ENCODE data around the gene MED23. TPM values are rescaled to one million over a fixed set of nuclear protein-coding genes. Genes with fewer than 3 reads are reported as not detected.

MED23 gene
- total and polyA plus RNA-seq, 10 of the 15 experiments (the other 5 are each of a cell fraction or from before 2014, with no cell fraction given) = 7.1 to 42.9 (median 19.6) TPM

DNA sequence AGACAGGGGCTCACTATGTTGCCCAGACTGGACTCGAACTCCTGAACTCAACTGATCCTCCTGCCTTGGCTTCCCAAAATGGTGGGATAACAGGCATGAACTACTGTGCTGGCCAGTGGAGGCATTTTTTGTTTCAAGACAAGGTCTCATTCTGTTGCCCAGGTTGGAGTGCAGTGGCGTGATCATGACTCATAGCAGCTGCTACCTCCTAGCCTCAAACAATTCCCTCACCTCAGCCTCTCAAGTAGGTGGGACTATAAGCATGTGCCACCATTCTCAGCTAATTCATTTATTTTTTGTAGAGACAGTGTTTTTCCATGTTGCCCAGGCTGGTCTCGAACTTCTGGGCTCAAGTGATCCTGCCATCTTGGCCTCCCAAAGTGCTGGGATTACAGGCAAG, 26.3 kb upstream of the MED23 start:
- ChIA-PET SMC1A (ENCODE audit: uncharacterized antibody, unreplicated experiment) (interaction anchor here (1.1 kb wide), 1 partner anchor 11 kb away, joined by 4 read pairs; no protein-coding TSS in a partner anchor), CTCF (interaction anchor here (1.1 to 1.3 kb wide), 3 partner anchors 15 to 26 kb away, joined by 3 to 4 read pairs (median 3); partner anchors contain the start of gene MED23), RAD21 (ENCODE audit: unreplicated experiment) (no interaction called here), POLR2A (no interaction called here)
- no peaks in the 10 kb centered on the region for H3K4me1 ChIP-seq (ENCODE audit: control insufficient read depth, insufficient read depth, low read length)
- 3% methylated on average over 3 of the region's 3 CpGs for WGBS (ENCODE audit: insufficient coverage, insufficient replicate concordance, low lambda C conversion rate, missing lambda C conversion rate)
- no peak for ATAC-seq
- TF ChIP-seq, protein P1, sequence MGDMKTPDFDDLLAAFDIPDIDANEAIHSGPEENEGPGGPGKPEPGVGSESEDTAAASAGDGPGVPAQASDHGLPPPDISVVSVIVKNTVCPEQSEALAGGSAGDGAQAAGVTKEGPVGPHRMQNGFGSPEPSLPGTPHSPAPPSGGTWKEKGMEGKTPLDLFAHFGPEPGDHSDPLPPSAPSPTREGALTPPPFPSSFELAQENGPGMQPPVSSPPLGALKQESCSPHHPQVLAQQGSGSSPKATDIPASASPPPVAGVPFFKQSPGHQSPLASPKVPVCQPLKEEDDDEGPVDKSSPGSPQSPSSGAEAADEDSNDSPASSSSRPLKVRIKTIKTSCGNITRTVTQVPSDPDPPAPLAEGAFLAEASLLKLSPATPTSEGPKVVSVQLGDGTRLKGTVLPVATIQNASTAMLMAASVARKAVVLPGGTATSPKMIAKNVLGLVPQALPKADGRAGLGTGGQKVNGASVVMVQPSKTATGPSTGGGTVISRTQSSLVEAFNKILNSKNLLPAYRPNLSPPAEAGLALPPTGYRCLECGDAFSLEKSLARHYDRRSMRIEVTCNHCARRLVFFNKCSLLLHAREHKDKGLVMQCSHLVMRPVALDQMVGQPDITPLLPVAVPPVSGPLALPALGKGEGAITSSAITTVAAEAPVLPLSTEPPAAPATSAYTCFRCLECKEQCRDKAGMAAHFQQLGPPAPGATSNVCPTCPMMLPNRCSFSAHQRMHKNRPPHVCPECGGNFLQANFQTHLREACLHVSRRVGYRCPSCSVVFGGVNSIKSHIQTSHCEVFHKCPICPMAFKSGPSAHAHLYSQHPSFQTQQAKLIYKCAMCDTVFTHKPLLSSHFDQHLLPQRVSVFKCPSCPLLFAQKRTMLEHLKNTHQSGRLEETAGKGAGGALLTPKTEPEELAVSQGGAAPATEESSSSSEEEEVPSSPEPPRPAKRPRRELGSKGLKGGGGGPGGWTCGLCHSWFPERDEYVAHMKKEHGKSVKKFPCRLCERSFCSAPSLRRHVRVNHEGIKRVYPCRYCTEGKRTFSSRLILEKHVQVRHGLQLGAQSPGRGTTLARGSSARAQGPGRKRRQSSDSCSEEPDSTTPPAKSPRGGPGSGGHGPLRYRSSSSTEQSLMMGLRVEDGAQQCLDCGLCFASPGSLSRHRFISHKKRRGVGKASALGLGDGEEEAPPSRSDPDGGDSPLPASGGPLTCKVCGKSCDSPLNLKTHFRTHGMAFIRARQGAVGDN (IDR thresholded peaks at IDR 0.05) = no peak
- TF ChIP-seq ETV6 (conservative IDR thresholded peaks at IDR 0.05 in 1 of 2, IDR thresholded peaks at IDR 0.05 in 1 of 2; ENCODE audit: borderline replicate concordance in 1 of 2, low read depth in 1 of 2) = no peak
- TF ChIP-seq CTCF (IDR thresholded peaks at IDR 0.05 in 2 of 3, conservative IDR thresholded peaks at IDR 0.05 in 1 of 3; ENCODE audit: control insufficient read depth in 2 of 3, extremely low read depth in 1 of 3, insufficient read depth in 1 of 3, low read depth in 3 of 3, low read length in 3 of 3) = no peak
- TF ChIP-seq NFYA (IDR thresholded peaks at IDR 0.05; ENCODE audit: borderline replicate concordance, low read depth, low read length) = no peak
- TF ChIP-seq ZZZ3 (IDR thresholded peaks at IDR 0.05; ENCODE audit: control insufficient read depth, insufficient read length, low read depth) = no peak
- TF ChIP-seq RUNX3 (IDR thresholded peaks at IDR 0.05; ENCODE audit: low read length) = no peak
- TF ChIP-seq SP1 (IDR thresholded peaks at IDR 0.05; ENCODE audit: low read depth, low read length) = no peak
- no peak for TF ChIP-seq ELK1 (IDR thresholded peaks at IDR 0.05; ENCODE audit: low read depth, low read length)
- TF ChIP-seq RBBP5 (conservative IDR thresholded peaks at IDR 0.05) = no peak
- TF ChIP-seq CHD2 (IDR thresholded peaks at IDR 0.05; ENCODE audit: borderline replicate concordance, low read depth, low read length) = no peak
- TF ChIP-seq, protein P2, sequence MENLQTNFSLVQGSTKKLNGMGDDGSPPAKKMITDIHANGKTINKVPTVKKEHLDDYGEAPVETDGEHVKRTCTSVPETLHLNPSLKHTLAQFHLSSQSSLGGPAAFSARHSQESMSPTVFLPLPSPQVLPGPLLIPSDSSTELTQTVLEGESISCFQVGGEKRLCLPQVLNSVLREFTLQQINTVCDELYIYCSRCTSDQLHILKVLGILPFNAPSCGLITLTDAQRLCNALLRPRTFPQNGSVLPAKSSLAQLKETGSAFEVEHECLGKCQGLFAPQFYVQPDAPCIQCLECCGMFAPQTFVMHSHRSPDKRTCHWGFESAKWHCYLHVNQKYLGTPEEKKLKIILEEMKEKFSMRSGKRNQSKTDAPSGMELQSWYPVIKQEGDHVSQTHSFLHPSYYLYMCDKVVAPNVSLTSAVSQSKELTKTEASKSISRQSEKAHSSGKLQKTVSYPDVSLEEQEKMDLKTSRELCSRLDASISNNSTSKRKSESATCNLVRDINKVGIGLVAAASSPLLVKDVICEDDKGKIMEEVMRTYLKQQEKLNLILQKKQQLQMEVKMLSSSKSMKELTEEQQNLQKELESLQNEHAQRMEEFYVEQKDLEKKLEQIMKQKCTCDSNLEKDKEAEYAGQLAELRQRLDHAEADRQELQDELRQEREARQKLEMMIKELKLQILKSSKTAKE (IDR thresholded peaks at IDR 0.05; ENCODE audit: low read depth, poor library complexity, severe bottlenecking) = no peak
- no peak for TF ChIP-seq KLF5 (IDR thresholded peaks at IDR 0.05; ENCODE audit: partially characterized antibody)
- intact Hi-C loops (cut with micrococcal nuclease; ENCODE audit: unreplicated experiment) (no loop called here), in situ Hi-C loops (cut with MboI) (no loop called here)
- H4K20me1 ChIP-seq (ENCODE audit: control insufficient read depth, insufficient read depth) = no peaks in the 10 kb centered on the region
- no peaks in the 10 kb centered on the region for H3K79me2 ChIP-seq (ENCODE audit: control insufficient read depth, insufficient read depth, low read length)
- H3K4me2 ChIP-seq (ENCODE audit: control insufficient read depth, insufficient read depth) = no peak overlapping the region
- FAIRE-seq = no peak
- no peak overlapping the region for H3K27ac ChIP-seq (ENCODE audit: control insufficient read depth, insufficient read depth)
- DNase-seq (ENCODE audit: low read depth, low spot score) = no peak
- no peaks in the 10 kb centered on the region for H3K9me3 ChIP-seq (replicated peaks; ENCODE audit: control insufficient read depth, insufficient read depth, low read length)
- H3K36me3 ChIP-seq (ENCODE audit: control insufficient read depth in 2 of 2, insufficient read depth in 2 of 2, low read length in 1 of 2) = no peaks in the 10 kb centered on the region
- no peaks in the 10 kb centered on the region; a peak in 1 of 4 replicates for H3K27me3 ChIP-seq (replicated peaks in 1 of 2; ENCODE audit: control insufficient read depth in 2 of 2, insufficient read depth in 2 of 2, low read length in 1 of 2)
- H3K4me3 ChIP-seq = no peak overlapping the region
- no TSS peak for BruUV-seq (replicated peaks)
- no peak overlapping the region for H2AFZ ChIP-seq (ENCODE audit: control insufficient read depth, low read depth, low read length)
- no peak overlapping the region for H3K9ac ChIP-seq (ENCODE audit: control insufficient read depth, insufficient read depth, low read length)

Data from GM12878 (cell line).